NAMALWA (cell line): Measurements from ENCODE around the gene SLC8B1.

ENCODE experiments used
- DNase-seq: peaks from one replicate; pipeline ENCODE4 v3.0.0-alpha.2; 2015; ENCODE audit warnings: low spot score

The SLC8B1 gene

GRCh38 chr12:113292547-113292946 is 42.4 kb downstream of the SLC8B1 start:
- no peak for DNase-seq

GRCh38 chr12:113292091-113292490 is 42.8 kb downstream of the SLC8B1 start:
- no peak for DNase-seq

- no peak for DNase-seq
Measured at GRCh38 chr12:113291586-113291985, 43.3 kb downstream of the SLC8B1 start.

- DNase-seq, result no peak
Measured at GRCh38 chr12:113290506-113290905, 44.4 kb downstream of the SLC8B1 start.

- DNase-seq, result no peak
Measured at GRCh38 chr12:113289361-113289760, 45.5 kb downstream of the SLC8B1 start.

- no peak for DNase-seq
Measured at GRCh38 chr12:113287899-113288282, 47.0 kb downstream of the SLC8B1 start.

- DNase-seq, result no peak
Measured at GRCh38 chr12:113287146-113287898, 47.6 kb downstream of the SLC8B1 start.

- DNase-seq, result no peak
Measured at GRCh38 chr12:113286712-113287111, 48.2 kb downstream of the SLC8B1 start.

- no peak for DNase-seq
Measured at GRCh38 chr12:113285679-113286610, 49.0 kb downstream of the SLC8B1 start.

GRCh38 chr12:113284751-113285150 is 50.2 kb downstream of the SLC8B1 start:
- no peak for DNase-seq

- DNase-seq, result no peak
Measured at GRCh38 chr12:113278633-113279032, 56.3 kb downstream of the SLC8B1 start.

- DNase-seq, result no peak
Measured at GRCh38 chr12:113278141-113278540, 56.8 kb downstream of the SLC8B1 start.

- no peak for DNase-seq
Measured at GRCh38 chr12:113277511-113277910, 57.4 kb downstream of the SLC8B1 start.

GRCh38 chr12:113276946-113277500 is 57.9 kb downstream of the SLC8B1 start:
- no peak for DNase-seq

GRCh38 chr12:113276306-113276705 is 58.6 kb downstream of the SLC8B1 start:
- no peak for DNase-seq

GRCh38 chr12:113274848-113275247 is 60.1 kb downstream of the SLC8B1 start:
- no peak for DNase-seq

GRCh38 chr12:113273053-113273725 is 61.7 kb downstream of the SLC8B1 start:
- no peak for DNase-seq

GRCh38 chr12:113271853-113272561 is 62.9 kb downstream of the SLC8B1 start:
- no peak for DNase-seq

- no peak for DNase-seq
Measured at GRCh38 chr12:113271466-113271852, 63.5 kb downstream of the SLC8B1 start.

GRCh38 chr12:113270709-113271009 is 64.2 kb downstream of the SLC8B1 start:
- no peak for DNase-seq

- DNase-seq, result no peak
Measured at GRCh38 chr12:113269257-113269943, 65.5 kb downstream of the SLC8B1 start.
